ENCODE results near the gene DDX56.

GRCh38 chr7:44541876-44542610 is 31.7 kb downstream of the DDX56 start:
- TF ChIP-seq CTCF (IDR thresholded peaks at IDR 0.05; ENCODE audit: low read depth, low read length, poor library complexity, severe bottlenecking) (no peak), EZH2phosphoT487 (IDR thresholded peaks at IDR 0.05; ENCODE audit: borderline replicate concordance, low read length) (no peak)
